Measurements from ENCODE around the gene TOMM5. TPM values are rescaled to one million over a fixed set of nuclear protein-coding genes. Genes with fewer than 3 reads are reported as not detected.

The TOMM5 gene
- total RNA-seq, result 100 to 1,000 TPM; 136 to 140 TPM

GRCh38 chr9:37592108-37592951 is at the start of gene TOMM5:
TSS of gene TOMM5 (minus strand) at chr9:37592597. CDS start at chr9:37592532, 65 bp downstream.
- H3K36me3 Mint-ChIP-seq (ENCODE audit: low read depth), result peaks cover 30% of the 10 kb centered on the region

DNA sequence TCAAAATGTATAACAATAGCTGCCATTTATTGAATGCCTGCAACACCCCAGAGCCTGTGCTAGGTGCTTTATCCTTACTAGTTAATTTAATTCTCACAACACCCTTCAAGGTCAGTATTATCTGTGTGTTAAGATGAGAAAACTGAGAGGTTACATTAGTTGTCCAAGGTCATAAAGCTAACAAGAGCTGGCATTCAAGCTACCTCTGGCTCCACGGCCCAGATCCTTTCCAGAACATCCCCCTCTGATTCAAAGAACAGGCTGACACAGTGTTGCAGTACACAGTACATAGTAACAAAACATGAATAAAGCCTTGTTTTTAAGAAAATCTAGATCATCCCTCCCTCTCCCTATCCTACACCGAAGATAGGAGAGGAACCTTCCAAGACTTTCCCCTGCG is 48.9 kb upstream of the TOMM5 start:
- no peak for DNase-seq
- Mint-ChIP-seq H3K27ac (no peak overlapping the region), H3K4me1 (ENCODE audit: low read depth) (no peaks in the 10 kb centered on the region), H3K27me3 (ENCODE audit: low read depth) (peaks cover 4% of the 10 kb centered on the region), H3K9me3 (no peaks in the 10 kb centered on the region), H3K36me3 (ENCODE audit: low read depth) (no peaks in the 10 kb centered on the region), H3K4me3 (no peak overlapping the region)
- CTCF ChIA-PET, result no interaction called here
- intact Hi-C loops (cut with micrococcal nuclease), result no loop called here

More at GRCh38 chr9:37592108-37592951, at the start of gene TOMM5:
- DNase-seq, result peak; percentile 96
- H3K27ac Mint-ChIP-seq, result peak within 1 kb of the TSS; percentile 93
- H3K4me3 Mint-ChIP-seq, result peak within 1 kb of the TSS; percentile 92
- intact Hi-C loops (cut with micrococcal nuclease), result loop anchor here (1.0 to 5.0 kb wide), 8 partner anchors 16 to 720 kb away; partner anchors contain the start of genes DCAF10, FBXO10, SHB and SLC25A51
- H3K4me1 Mint-ChIP-seq (ENCODE audit: low read depth), result peaks cover 37% of the 10 kb centered on the region
- peaks cover 3% of the 10 kb centered on the region for H3K27me3 Mint-ChIP-seq (ENCODE audit: low read depth)
- no peaks in the 10 kb centered on the region for H3K9me3 Mint-ChIP-seq
- CTCF ChIA-PET, result interaction anchor here (0.5 to 1.8 kb wide), 8 partner anchors 9 to 311 kb away, joined by 3 to 4 read pairs (median 3); no protein-coding TSS in a partner anchor

DNA sequence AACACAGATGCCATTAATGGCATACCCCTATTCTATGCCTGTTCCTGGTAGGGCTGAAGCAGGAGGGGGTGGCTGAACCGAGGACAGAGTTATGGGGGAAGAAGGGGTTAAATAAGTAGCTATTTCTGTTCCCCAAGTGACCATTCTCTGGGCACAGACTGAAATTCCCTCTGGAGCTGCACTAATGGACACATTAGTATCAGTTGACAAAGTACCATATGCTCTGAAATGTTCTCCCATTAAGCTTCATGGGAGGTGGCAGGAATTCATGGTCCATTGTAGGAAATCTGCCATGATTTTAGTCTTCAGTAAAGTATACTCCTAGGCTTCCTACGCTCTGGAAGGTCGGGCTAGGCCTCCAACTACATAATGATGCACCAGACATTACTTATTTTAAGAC is 47.8 kb upstream of the TOMM5 start:
- CTCF ChIA-PET, result interaction anchor here (0.6 to 0.9 kb wide), 2 partner anchors 17 to 549 kb away, joined by 3 to 4 read pairs; no protein-coding TSS in a partner anchor
- no peak for DNase-seq
- Mint-ChIP-seq H3K27ac (no peak overlapping the region), H3K4me1 (ENCODE audit: low read depth) (no peaks in the 10 kb centered on the region), H3K9me3 (no peaks in the 10 kb centered on the region), H3K36me3 (ENCODE audit: low read depth) (no peaks in the 10 kb centered on the region), H3K27me3 (ENCODE audit: low read depth) (peaks cover 6% of the 10 kb centered on the region), H3K4me3 (no peak overlapping the region)
- intact Hi-C loops (cut with micrococcal nuclease), result no loop called here

GRCh38 chr9:37639841-37640240 is 47.4 kb upstream of the TOMM5 start:
- CTCF ChIA-PET, result interaction anchor here (0.6 to 0.9 kb wide), 2 partner anchors 18 to 548 kb away, joined by 3 to 4 read pairs; no protein-coding TSS in a partner anchor
- Mint-ChIP-seq H3K4me1 (ENCODE audit: low read depth) (no peaks in the 10 kb centered on the region), H3K9me3 (no peaks in the 10 kb centered on the region), H3K27me3 (ENCODE audit: low read depth) (peaks cover 6% of the 10 kb centered on the region), H3K36me3 (ENCODE audit: low read depth) (no peaks in the 10 kb centered on the region), H3K27ac (no peak overlapping the region), H3K4me3 (no peak overlapping the region)
- intact Hi-C loops (cut with micrococcal nuclease), result no loop called here
- no peak for DNase-seq

DNA sequence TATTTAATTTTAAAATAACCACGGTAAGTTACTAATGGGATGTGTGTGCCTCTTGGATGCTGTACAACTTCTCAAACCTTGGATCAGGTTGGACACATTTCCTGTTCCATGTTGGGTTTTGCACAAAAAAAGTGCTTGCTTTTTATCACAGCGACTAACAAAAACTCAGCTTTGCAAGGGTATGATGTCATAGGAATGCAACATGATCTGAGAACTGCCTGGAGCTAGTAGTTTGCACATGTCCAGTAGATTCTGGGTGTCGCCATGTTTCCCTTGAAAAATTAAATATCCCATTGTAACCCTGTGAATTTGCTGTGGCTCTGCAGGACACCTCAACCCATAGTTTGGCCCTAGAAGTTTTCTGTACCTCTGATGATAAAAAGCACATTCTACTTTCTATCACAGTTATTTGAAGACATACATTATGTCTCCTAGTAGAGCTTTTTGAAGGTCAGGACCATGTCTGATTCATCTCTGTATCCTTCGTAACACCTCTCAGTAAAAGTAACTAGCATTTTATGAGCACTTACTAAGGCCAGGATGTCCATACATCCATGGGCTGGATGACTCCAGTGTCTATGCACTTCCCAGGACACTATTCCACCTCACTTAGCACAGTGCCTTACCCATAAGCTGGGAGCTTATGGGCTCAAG is 46.8 kb upstream of the TOMM5 start:
- DNase-seq, result no peak
- CTCF ChIA-PET, result interaction anchor here (0.6 to 0.9 kb wide), 2 partner anchors 18 to 105 kb away, joined by 4 to 5 read pairs; no protein-coding TSS in a partner anchor

GRCh38 chr9:37636511-37637448 is 44.4 kb upstream of the TOMM5 start:
- peaks cover 5% of the 10 kb centered on the region for H3K27me3 Mint-ChIP-seq (ENCODE audit: low read depth)
- H3K27ac Mint-ChIP-seq, result no peak overlapping the region
- H3K4me1 Mint-ChIP-seq (ENCODE audit: low read depth), result no peaks in the 10 kb centered on the region
- intact Hi-C loops (cut with micrococcal nuclease), result no loop called here
- no peak overlapping the region for H3K4me3 Mint-ChIP-seq
- CTCF ChIA-PET, result no interaction called here
- no peaks in the 10 kb centered on the region for H3K9me3 Mint-ChIP-seq
- H3K36me3 Mint-ChIP-seq (ENCODE audit: low read depth), result no peaks in the 10 kb centered on the region
- DNase-seq, result no peak

More for the DNA sequence above, 46.8 kb upstream of the TOMM5 start:
- Mint-ChIP-seq H3K27me3 (ENCODE audit: low read depth) (peaks cover 6% of the 10 kb centered on the region), H3K27ac (no peak overlapping the region), H3K36me3 (ENCODE audit: low read depth) (no peaks in the 10 kb centered on the region), H3K4me3 (no peak overlapping the region), H3K4me1 (ENCODE audit: low read depth) (no peaks in the 10 kb centered on the region), H3K9me3 (no peaks in the 10 kb centered on the region)
- intact Hi-C loops (cut with micrococcal nuclease), result no loop called here

DNA sequence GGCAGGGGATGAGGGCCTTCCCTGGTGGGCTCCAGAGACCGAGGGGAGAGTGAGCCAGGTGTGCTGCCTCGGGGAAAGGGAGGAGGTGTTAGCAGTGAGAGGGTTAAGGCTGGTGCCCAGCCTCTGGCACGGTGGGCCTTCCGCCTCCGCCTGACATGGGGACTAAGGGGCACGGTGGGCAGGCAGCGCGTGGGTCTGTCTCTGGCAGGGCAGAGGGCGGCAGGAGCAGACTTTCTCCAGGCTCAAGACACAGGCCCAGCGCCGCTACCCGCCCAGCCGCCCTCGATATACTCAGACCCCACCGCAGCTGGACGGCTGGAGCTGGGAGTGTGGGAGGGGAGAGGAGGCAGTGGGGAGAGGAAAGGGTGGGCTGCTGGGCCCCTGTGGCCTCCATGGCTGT is 43.4 kb upstream of the TOMM5 start:
- Mint-ChIP-seq H3K9me3 (no peaks in the 10 kb centered on the region), H3K4me3 (no peak overlapping the region), H3K27me3 (ENCODE audit: low read depth) (peaks cover 5% of the 10 kb centered on the region), H3K36me3 (ENCODE audit: low read depth) (no peaks in the 10 kb centered on the region), H3K27ac (no peak overlapping the region), H3K4me1 (ENCODE audit: low read depth) (no peaks in the 10 kb centered on the region)
- no peak for DNase-seq
- intact Hi-C loops (cut with micrococcal nuclease), result no loop called here
- CTCF ChIA-PET, result no interaction called here

GRCh38 chr9:37632479-37632878 is 40.1 kb upstream of the TOMM5 start:
- Mint-ChIP-seq H3K36me3 (ENCODE audit: low read depth) (no peaks in the 10 kb centered on the region), H3K27ac (no peak overlapping the region), H3K27me3 (ENCODE audit: low read depth) (peaks cover 5% of the 10 kb centered on the region), H3K4me1 (ENCODE audit: low read depth) (no peaks in the 10 kb centered on the region), H3K4me3 (no peak overlapping the region), H3K9me3 (no peaks in the 10 kb centered on the region)
- intact Hi-C loops (cut with micrococcal nuclease), result no loop called here
- DNase-seq, result no peak
- CTCF ChIA-PET, result interaction anchor here (0.7 kb wide), 1 partner anchor 10 kb away, joined by 3 read pairs; no protein-coding TSS in a partner anchor

DNA sequence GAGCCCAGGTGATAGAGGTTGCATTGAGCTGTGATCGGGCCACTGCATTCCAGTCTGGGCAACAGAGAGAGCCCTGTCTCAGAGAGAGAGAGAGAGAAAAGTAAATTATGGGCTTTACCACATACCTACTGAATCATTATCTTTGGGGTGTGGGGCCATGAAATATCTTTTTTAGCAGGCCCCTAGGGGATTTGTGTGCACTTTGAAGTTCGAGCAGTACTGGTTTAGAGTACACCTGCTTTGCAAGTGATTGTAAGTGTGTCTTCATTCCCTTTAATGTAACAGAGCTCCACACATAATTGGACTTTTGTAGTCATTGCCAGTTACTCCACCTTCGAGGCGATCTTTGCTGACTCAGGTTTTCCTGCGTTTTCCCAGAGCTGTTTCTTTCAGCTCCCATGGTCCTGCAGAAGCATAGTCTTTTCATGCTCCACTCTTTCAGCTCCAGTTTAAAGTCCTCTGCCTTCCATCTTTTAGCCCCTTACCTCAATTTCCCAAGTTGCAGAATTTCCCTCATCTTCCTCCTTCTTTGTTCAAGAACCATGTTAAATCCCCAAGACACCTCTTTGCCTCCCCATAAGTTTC is 34.4 kb upstream of the TOMM5 start:
- no peak overlapping the region for H3K27ac Mint-ChIP-seq

GRCh38 chr9:37625758-37626147 is 33.4 kb upstream of the TOMM5 start:
- DNase-seq, result no peak
- Mint-ChIP-seq H3K4me3 (no peak overlapping the region), H3K9me3 (no peaks in the 10 kb centered on the region), H3K4me1 (ENCODE audit: low read depth) (no peaks in the 10 kb centered on the region), H3K36me3 (ENCODE audit: low read depth) (no peaks in the 10 kb centered on the region), H3K27ac (no peak overlapping the region), H3K27me3 (ENCODE audit: low read depth) (no peaks in the 10 kb centered on the region)
- intact Hi-C loops (cut with micrococcal nuclease), result no loop called here
- CTCF ChIA-PET, result interaction anchor here (0.6 kb wide), 2 partner anchors 144 to 582 kb away, joined by 5 read pairs; no protein-coding TSS in a partner anchor

More for the DNA sequence above, 34.4 kb upstream of the TOMM5 start:
- H3K4me1 Mint-ChIP-seq (ENCODE audit: low read depth), result no peaks in the 10 kb centered on the region
- no peaks in the 10 kb centered on the region for H3K27me3 Mint-ChIP-seq (ENCODE audit: low read depth)
- no peak overlapping the region for H3K4me3 Mint-ChIP-seq
- intact Hi-C loops (cut with micrococcal nuclease), result no loop called here
- DNase-seq, result no peak
- H3K36me3 Mint-ChIP-seq (ENCODE audit: low read depth), result no peaks in the 10 kb centered on the region
- no peaks in the 10 kb centered on the region for H3K9me3 Mint-ChIP-seq
- CTCF ChIA-PET, result interaction anchor here (0.6 kb wide), 1 partner anchor 43 kb away, joined by 4 read pairs; no protein-coding TSS in a partner anchor

GRCh38 chr9:37625036-37625757 is 32.8 kb upstream of the TOMM5 start:
- no peaks in the 10 kb centered on the region for H3K36me3 Mint-ChIP-seq (ENCODE audit: low read depth)
- DNase-seq, result no peak
- no peak overlapping the region for H3K4me3 Mint-ChIP-seq
- no peaks in the 10 kb centered on the region for H3K9me3 Mint-ChIP-seq
- CTCF ChIA-PET, result interaction anchor here (0.6 kb wide), 2 partner anchors 58 to 143 kb away, joined by 3 to 5 read pairs; no protein-coding TSS in a partner anchor
- H3K4me1 Mint-ChIP-seq (ENCODE audit: low read depth), result no peaks in the 10 kb centered on the region
- intact Hi-C loops (cut with micrococcal nuclease), result no loop called here
- no peak overlapping the region for H3K27ac Mint-ChIP-seq
- no peaks in the 10 kb centered on the region for H3K27me3 Mint-ChIP-seq (ENCODE audit: low read depth)
